GM12865 (cell line): ENCODE data around the gene MTUS2.

Experiments used
- DNase-seq: peaks from one replicate; pipeline ENCODE4 v3.0.0; 2010; ENCODE audit warnings: low read depth
- H3K4me3 ChIP-seq: 2 replicates; pipeline ENCODE4 v1.5.1; 2011; ENCODE audit warnings: mild to moderate bottlenecking, low read depth, low read length, control low read depth
- CTCF ChIP-seq: IDR thresholded peaks from 2 replicates; pipeline ENCODE4 v1.5.1; 2011; ENCODE audit warnings: low read length, control low read depth, low read depth, inconsistent platforms; ENCODE audit not compliant: insufficient read depth; ENCODE audit errors: missing control alignments

MTUS2 gene

GRCh38 chr13:29271606-29272005 is 451.5 kb downstream of the MTUS2 start:
- no peak overlapping the region for H3K4me3 ChIP-seq
- TF ChIP-seq CTCF = no peak
- no peak for DNase-seq

DNA sequence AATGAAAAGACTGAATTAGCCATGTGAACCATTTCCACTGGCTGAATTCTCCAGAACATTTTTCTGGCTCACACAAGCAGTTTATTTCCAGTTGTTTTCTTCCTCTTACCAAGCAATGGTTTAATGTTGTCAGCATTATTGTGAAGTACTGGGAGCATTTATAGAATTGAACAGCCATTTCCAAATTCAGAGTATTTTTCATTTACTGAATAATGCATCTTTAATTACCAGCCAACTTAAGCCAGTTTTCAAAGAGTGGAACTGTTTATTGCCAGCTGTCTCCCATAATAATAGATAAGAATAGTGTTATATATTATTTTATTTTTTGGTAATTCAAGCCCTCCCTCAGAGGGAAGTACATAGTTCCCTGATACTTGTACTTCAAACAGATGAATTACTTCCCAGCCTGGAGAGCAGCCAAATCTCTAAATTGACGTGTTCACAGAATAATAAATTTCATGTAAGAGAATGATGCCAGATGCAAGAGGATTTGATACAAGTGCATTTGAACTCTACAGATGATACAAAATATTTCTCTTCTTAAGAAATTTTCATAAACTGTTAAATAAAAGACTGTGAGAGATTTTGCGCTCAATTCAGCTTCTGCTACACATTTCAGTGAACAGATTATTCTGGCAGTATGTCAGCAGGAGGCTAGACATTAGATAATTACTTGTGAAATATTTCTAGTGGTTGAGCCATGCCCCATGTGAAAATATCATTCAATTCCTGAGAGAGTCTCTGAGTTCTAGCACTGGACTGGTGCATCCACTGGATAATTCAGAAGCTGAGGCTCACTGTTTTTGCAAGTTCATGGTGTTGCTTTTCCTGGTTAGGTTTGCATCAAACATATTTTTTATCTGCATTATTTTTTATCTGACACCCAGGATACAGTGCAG is 459.5 kb downstream of the MTUS2 start:
- TF ChIP-seq CTCF = no peak
- DNase-seq = no peak
- no peak overlapping the region for H3K4me3 ChIP-seq

GRCh38 chr13:29281932-29282495 is 461.9 kb downstream of the MTUS2 start:
- no peak overlapping the region for H3K4me3 ChIP-seq
- no peak for DNase-seq
- no peak for TF ChIP-seq CTCF

DNA sequence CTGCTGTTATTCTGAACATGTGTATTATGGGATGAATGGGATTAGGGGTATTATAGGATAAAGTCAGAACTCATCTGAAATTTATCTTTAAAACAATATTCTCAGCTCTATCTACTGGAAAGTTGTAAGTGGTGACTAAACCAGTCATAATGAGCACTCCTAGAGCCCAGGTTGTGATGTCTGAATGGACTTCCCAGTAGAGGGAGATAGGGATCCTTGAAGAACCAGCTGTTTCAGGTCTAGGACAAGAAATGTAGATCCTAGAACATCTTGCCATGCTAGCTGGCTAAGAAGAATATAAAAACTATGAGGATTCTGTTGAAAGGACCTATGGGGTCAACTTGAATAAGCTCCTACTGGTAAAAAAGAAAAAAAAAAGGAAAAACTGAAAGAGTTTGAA is 464.6 kb downstream of the MTUS2 start:
- DNase-seq = no peak
- no peak for TF ChIP-seq CTCF
- no peak overlapping the region for H3K4me3 ChIP-seq

DNA sequence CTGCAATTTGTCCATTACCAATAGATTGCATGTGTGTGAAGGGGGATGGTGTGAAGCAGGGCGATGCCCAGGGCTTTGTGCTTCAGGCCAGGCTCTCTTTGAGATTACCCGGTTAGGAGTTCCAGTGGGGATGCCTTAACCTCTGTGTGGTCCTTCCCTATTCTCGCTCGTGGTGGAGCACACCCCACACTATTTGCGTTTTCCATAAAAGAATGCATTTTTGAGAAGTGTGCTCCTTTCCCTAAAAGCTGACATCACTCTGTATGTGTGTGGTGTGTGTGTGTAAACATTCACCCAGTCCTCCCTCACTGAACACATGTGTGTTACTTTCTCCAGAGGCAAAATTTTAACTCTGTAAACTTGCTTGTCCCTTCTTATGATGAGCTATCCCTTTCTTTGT is 467.1 kb downstream of the MTUS2 start:
- no peak for TF ChIP-seq CTCF
- DNase-seq = no peak
- H3K4me3 ChIP-seq = no peak overlapping the region

DNA sequence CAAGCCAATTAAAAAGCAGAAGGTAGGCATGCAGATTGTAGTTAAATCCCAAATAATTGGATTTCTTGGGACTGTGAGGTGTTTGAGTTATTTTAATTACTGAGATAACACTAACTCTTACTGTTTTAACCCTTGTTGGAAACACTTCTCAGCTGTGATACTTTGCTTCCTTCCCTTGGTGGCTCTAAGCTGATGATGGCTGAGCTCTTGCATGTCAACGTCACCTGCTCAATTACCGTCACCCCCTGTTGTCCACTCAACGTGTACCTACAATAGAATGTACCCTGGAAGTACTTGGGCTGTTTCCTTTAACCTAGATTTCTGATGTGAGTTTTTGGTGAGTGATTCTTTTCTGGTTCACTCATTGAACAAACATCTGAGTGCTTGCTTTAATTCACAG is 471.9 kb downstream of the MTUS2 start:
- H3K4me3 ChIP-seq = no peak overlapping the region
- no peak for DNase-seq
- TF ChIP-seq CTCF = no peak
